GM19438 (cell line): Measurements from ENCODE around the gene AADAC.
"Not testable (repeated sequence)": the region's sequence is repeated elsewhere in the genome, so short reads cannot be mapped to it uniquely, and the experiment has no call there.

Experiments used
- ATAC-seq: cut with Tn5 transposase; IDR thresholded peaks from one replicate; pipeline ENCODE4 v1.9.1; 2021; ENCODE audit warnings: low read depth; ENCODE audit not compliant: unreplicated experiment

AADAC gene

DNA sequence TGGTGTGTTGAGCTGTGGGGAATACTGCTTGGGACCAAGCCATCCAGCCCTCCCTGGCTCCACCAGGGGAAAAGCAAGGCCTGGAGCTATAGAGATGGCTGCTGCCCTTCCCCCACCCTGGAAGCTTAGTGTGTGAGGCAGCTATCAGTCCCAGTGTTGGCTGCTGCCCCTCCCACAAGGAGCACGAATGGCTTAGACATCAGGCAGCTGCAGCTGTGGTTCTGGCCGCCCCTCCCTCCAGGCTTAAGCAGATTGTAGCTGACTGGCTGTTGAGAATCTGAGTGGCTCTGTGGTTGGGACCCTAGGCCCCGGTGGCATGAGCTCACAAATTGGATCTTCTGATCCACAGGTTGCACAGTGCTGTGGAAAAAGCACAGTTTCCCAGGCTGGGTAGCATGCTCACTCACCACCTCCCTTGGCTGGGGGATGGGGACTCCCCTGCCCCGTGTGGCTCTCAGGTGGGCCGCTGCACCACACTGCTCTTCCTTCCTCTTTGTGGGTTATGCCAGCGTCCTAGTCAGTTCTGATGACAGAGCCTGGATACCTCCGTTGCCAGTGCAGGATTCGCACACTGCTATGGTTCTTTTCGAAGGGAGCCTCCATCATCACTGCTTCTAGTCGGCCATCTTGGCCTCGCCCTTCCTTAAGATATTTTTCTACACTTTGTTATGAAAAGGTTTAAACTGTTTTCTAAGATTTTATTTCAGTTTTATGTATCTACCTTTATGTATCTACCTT is 38.3 kb downstream of the AADAC start:
- no peak for ATAC-seq

GRCh38 chr3:151856118-151856517 is 42.2 kb downstream of the AADAC start:
- ATAC-seq = no peak

DNA sequence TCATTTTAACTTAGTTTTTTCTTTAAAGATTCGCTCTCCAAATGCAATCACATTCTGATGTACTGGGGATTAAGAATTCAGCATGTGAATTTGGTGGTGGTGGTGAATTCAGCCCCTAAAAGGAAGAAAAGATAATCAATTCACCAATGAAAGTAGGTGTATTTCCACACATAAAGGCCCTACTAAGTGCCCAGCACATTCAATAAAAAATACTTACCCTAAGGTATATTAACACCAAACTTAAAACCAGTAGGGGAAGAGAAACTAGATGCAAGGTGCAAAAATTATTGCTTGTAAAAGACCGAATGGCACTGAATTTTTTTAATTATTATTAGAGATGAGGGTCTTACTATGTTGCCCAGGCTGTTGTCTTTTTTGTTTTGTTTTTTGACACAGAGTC is 42.7 kb downstream of the AADAC start:
- no peak for ATAC-seq

DNA sequence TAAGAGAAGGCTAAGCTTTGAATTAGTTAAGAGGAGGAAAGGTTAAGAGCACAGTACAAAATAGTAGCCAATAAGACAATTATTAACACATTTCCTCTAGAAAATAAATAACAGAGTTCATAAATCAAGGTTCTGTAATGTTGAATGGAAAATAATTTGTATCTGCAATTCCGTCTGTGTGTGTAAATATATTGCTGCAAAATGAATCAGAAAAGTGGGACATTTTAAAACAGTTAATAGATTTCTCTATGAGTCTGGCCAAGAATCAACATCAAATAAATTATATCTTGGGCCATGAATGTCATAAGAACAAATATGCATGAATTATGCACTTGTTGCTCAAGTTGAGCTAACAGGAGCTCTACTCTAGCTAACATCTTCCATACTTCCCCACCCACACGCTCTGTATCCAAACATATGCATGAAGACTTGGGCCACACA is 45.3 kb downstream of the AADAC start:
- ATAC-seq = no peak

DNA sequence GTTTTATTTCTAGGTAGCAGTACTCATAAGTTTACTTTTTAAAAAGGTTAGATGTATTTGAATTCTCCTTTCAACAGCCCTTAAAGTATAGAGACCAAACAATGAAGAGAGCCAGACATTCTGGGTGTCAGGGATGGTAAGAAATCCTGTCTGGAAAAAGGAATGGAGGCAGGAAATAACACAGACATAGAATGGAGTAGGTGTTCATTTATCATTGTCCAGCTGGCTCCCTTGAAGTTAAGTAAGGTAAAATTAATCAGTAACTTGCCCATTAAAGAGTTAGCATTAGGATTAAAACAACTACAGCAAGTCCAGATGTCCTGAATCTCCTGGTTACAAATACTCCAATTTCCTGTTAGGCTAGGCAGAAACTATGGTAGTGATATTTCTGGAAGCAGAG is 46.0 kb downstream of the AADAC start:
- no peak for ATAC-seq

- no peak for ATAC-seq
Observed at GRCh38 chr3:151863611-151864010, 49.7 kb downstream of the AADAC start.

- no peak for ATAC-seq
Observed at GRCh38 chr3:151864423-151865101, 50.6 kb downstream of the AADAC start.

GRCh38 chr3:151866711-151867410 is 52.9 kb downstream of the AADAC start:
- no peak for ATAC-seq

GRCh38 chr3:151867666-151868065 is 53.8 kb downstream of the AADAC start:
- ATAC-seq = no peak

- ATAC-seq = no peak
Observed at GRCh38 chr3:151869181-151869580, 55.3 kb downstream of the AADAC start.

GRCh38 chr3:151871639-151872468 is 57.9 kb downstream of the AADAC start:
- ATAC-seq = peak; percentile 78

GRCh38 chr3:151873398-151873797 is 59.5 kb downstream of the AADAC start, which contains the start of gene SUCNR1:
SUCNR1 (plus strand) TSS chr3:151873643; CDS start chr3:151879893, 6,250 bp downstream.
- no peak for ATAC-seq

DNA sequence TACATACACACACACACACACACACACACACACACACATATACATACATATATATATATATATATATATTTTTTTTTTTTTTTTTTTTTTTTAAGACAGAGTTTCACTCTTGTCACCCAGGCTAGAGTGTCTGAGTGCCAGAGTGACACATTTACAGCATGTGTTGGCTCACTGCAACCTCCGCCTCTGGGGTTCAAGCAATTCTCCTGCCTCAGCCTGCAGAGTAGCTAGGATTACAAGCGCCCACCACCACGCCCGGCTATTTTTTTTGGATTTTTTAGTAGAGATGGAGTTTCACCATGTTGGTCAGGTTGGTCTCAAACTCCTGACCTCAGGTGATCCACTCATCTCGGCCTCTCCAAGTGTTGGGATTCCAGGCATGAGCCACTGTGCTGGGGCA is 60.2 kb downstream of the AADAC start:
- ATAC-seq = not testable (repeated sequence)

DNA sequence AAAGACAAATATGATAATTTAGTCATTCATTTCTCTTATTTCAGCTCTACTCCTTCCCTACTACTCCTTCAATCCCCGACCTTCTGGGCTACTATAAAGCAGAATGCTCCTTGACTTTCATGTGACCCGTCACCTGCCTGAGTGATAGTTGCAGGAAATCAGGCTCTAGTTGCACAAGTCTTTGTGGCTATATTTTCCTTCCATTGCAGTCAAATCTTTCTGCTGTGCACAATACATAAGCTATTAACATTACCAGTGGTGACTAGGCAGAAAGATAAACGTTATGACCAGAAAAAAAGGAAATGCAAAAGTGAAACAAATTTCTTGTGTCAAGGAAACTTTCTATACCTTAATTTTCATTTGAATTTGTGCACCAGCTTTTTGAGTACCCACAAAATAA is 61.8 kb downstream of the AADAC start:
- peak; percentile 74 for ATAC-seq

GRCh38 chr3:151877269-151877668 is 63.4 kb downstream of the AADAC start:
- ATAC-seq = no peak
